Thoracic aorta (tissue), 2 donors: ENCODE results near the gene KRTAP13-3. TPM values are rescaled to one million over a fixed set of nuclear protein-coding genes. Genes with fewer than 3 reads are reported as not detected.

Experiments used
- ATAC-seq: fragments of 150-250 bp; one replicate; pipeline ENCODE4 v1.8.0; 2017; ENCODE audit warnings: low read depth; ENCODE audit not compliant: insufficient number of reproducible peaks, low FRiP score
- DNase-seq: peaks from one replicate; pipeline ENCODE4 v3.0.0-alpha.2; 2020; ENCODE audit warnings: low spot score
- H3K27ac ChIP-seq, 2 donors: fragments of 200-600 bp; sonication (generic); 1 replicate in 1 of 2; 2 replicates in 1 of 2; pipeline ENCODE4 v1.5.1; 2016; ENCODE audit warnings: mild to moderate bottlenecking in 2 of 2, moderate library complexity in 2 of 2
- H3K27me3 ChIP-seq: fragments of 200-600 bp; sonication (generic); replicated peaks from 2 replicates; pipeline ENCODE4 v1.6.0; 2016; ENCODE audit warnings: mild to moderate bottlenecking; ENCODE audit not compliant: insufficient read depth
- H3K36me3 ChIP-seq: fragments of 200-600 bp; sonication (generic); one replicate; pipeline ENCODE4 v1.5.1; 2016
- H3K4me1 ChIP-seq, 2 donors: fragments of 200-600 bp; sonication (generic); 1 replicate in 1 of 2; 2 replicates in 1 of 2; pipeline versions ENCODE4 v1.5.1 to v1.6.0; 2016; ENCODE audit warnings: low read depth in 2 of 2, mild to moderate bottlenecking in 1 of 2; ENCODE audit not compliant: control insufficient read depth in 1 of 2
- H3K4me3 ChIP-seq: fragments of 200-600 bp; sonication (generic); 2 replicates; pipeline ENCODE4 v1.5.1; 2016; ENCODE audit warnings: mild to moderate bottlenecking
- H3K9me3 ChIP-seq: fragments of 200-600 bp; sonication (generic); 2 replicates; pipeline ENCODE4 v1.5.1; 2016
- total RNA-seq, 2 donors: library from RNA; depleted of rRNA; stranded (reverse); fragments of >200 nt; gene quantifications; one replicate each; pipeline versions ENCODE4 v1.1.0 to v1.2.3, GENCODE V29; 2016
- TF ChIP-seq, protein P1 (sequence below): fragments of 200-600 bp; sonication (generic); IDR thresholded peaks from one replicate; pipeline ENCODE4 v1.5.1; 2019; ENCODE audit warnings: antibody characterized with exemption

Gene KRTAP13-3
- total RNA-seq, 2 donors from 2014 or later = not detected

DNA sequence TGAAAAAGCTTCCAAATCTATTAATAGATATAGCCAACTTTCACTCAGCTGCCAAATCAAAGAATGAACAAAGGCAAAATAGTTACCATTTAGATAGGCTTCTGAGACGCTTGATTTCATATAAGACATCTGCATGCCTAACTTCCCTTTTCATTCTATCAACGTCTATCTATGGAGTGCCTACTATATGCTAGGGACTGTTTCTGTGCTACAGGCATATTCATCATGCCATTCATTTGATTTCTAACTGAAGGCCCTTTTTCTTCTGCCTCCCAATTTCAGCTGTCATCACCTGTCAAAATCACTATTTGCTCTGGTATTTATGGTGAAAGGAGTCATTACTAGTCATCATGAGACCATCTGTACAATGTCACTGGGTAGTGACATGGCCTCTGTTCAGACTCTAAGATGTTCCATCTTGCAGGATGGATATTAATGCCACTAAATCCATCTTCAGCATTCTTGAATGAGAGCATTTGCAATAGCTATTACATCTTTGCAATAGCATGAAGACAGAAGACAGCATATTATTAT, 34.2 kb downstream of the KRTAP13-3 start:
- Histone ChIP-seq H3K27me3 (no peaks in the 10 kb centered on the region), H3K9me3 (no peaks in the 10 kb centered on the region), H3K4me1 (no peaks in the 10 kb centered on the region), H3K27ac (no peak overlapping the region), H3K36me3 (no peaks in the 10 kb centered on the region), H3K4me3 (no peak overlapping the region)
- ATAC-seq (no peak), DNase-seq (no peak)
- TF ChIP-seq, protein P1, sequence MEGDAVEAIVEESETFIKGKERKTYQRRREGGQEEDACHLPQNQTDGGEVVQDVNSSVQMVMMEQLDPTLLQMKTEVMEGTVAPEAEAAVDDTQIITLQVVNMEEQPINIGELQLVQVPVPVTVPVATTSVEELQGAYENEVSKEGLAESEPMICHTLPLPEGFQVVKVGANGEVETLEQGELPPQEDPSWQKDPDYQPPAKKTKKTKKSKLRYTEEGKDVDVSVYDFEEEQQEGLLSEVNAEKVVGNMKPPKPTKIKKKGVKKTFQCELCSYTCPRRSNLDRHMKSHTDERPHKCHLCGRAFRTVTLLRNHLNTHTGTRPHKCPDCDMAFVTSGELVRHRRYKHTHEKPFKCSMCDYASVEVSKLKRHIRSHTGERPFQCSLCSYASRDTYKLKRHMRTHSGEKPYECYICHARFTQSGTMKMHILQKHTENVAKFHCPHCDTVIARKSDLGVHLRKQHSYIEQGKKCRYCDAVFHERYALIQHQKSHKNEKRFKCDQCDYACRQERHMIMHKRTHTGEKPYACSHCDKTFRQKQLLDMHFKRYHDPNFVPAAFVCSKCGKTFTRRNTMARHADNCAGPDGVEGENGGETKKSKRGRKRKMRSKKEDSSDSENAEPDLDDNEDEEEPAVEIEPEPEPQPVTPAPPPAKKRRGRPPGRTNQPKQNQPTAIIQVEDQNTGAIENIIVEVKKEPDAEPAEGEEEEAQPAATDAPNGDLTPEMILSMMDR = no peak

DNA sequence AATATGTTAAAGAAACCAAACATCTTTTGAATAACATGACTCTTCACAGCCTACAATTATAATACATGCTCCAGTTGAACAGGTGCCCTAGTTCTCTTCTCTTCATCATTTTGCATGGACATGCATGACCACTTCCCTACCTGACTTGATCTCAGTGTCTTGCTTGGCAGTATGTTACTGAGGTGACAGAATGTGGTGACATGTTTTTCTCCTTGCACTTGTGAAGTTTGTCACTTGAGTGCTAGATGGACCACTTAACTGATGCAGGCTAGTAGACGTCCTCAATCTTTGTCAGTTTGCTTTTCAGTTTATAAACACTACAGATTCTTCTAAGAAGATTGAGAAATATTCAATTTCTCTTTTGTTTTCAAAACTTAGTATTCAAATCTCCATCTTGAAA, 43.5 kb downstream of the KRTAP13-3 start:
- H3K4me3 ChIP-seq = no peak overlapping the region
- DNase-seq = no peak
- no peaks in the 10 kb centered on the region for H3K27me3 ChIP-seq
- TF ChIP-seq, protein P1 = no peak
- no peaks in the 10 kb centered on the region for H3K4me1 ChIP-seq
- no peak for ATAC-seq
- H3K9me3 ChIP-seq = no peaks in the 10 kb centered on the region
- H3K27ac ChIP-seq = no peak overlapping the region
- H3K36me3 ChIP-seq = no peaks in the 10 kb centered on the region

Other genes starting within 250 kb of the KRTAP13-3 start
- gene CLDN8, start 209.8 kb downstream of the KRTAP13-3 start, total RNA-seq = not detected
- not detected for gene KRTAP24-1, start 143.0 kb downstream of the KRTAP13-3 start, total RNA-seq
- not detected for gene KRTAP25-1, start 136.4 kb downstream of the KRTAP13-3 start, total RNA-seq
- not detected for gene KRTAP26-1, start 105.6 kb downstream of the KRTAP13-3 start, total RNA-seq
- gene KRTAP27-1, start 88.2 kb downstream of the KRTAP13-3 start, total RNA-seq = not detected
- gene KRTAP23-1, start 77.3 kb downstream of the KRTAP13-3 start, total RNA-seq = not detected
- not detected for gene KRTAP13-2, start 53.7 kb downstream of the KRTAP13-3 start, total RNA-seq
- gene KRTAP13-1, start 29.9 kb downstream of the KRTAP13-3 start, total RNA-seq = not detected
- not detected for gene KRTAP13-4, start 4.3 kb upstream of the KRTAP13-3 start, total RNA-seq
- not detected for gene KRTAP15-1, start 14.3 kb upstream of the KRTAP13-3 start, total RNA-seq
- gene KRTAP19-1, start 54.4 kb upstream of the KRTAP13-3 start, total RNA-seq = not detected
- gene KRTAP19-2, start 61.5 kb upstream of the KRTAP13-3 start, total RNA-seq = not detected
- not detected for gene KRTAP19-3, start 66.1 kb upstream of the KRTAP13-3 start, total RNA-seq
- not detected for gene KRTAP19-4, start 71.2 kb upstream of the KRTAP13-3 start, total RNA-seq
- gene KRTAP19-5, start 76.2 kb upstream of the KRTAP13-3 start, total RNA-seq = not detected
- not detected for gene KRTAP19-6, start 115.9 kb upstream of the KRTAP13-3 start, total RNA-seq
- gene KRTAP19-7, start 135.4 kb upstream of the KRTAP13-3 start, total RNA-seq = not detected
- not detected for gene KRTAP22-2, start 164.5 kb upstream of the KRTAP13-3 start, total RNA-seq
- gene KRTAP6-3, start 166.5 kb upstream of the KRTAP13-3 start, total RNA-seq = not detected
- gene KRTAP6-2, start 173.0 kb upstream of the KRTAP13-3 start, total RNA-seq = not detected
- gene KRTAP22-1, start 175.2 kb upstream of the KRTAP13-3 start, total RNA-seq = not detected
- not detected for gene KRTAP6-1, start 188.0 kb upstream of the KRTAP13-3 start, total RNA-seq
- gene KRTAP20-1, start 190.5 kb upstream of the KRTAP13-3 start, total RNA-seq = not detected
- gene KRTAP20-4, start 194.7 kb upstream of the KRTAP13-3 start, total RNA-seq = not detected
- not detected for gene KRTAP20-2, start 209.3 kb upstream of the KRTAP13-3 start, total RNA-seq
- not detected for gene KRTAP20-3, start 216.9 kb upstream of the KRTAP13-3 start, total RNA-seq